H9 (cell line): ENCODE measurements around the gene PTPRH. TPM values are rescaled to one million over a fixed set of nuclear protein-coding genes. Genes with fewer than 3 reads are reported as not detected.

Experiments
- DNase-seq: peaks from one replicate; pipeline ENCODE4 v3.0.0-alpha.2; 2017
- H2AFZ ChIP-seq: one replicate; pipeline ENCODE4 v1.6.1; 2013; ENCODE audit warnings: mild to moderate bottlenecking, low read length, control low read depth, moderate library complexity
- H2AK5ac ChIP-seq: 2 replicates; pipeline ENCODE4 v1.6.1; 2013; ENCODE audit warnings: low read length, control low read depth, mixed read lengths; ENCODE audit not compliant: insufficient read length
- H2BK120ac ChIP-seq: one replicate; pipeline ENCODE4 v1.6.1; 2013; ENCODE audit warnings: low read depth, mild to moderate bottlenecking, low read length, control low read depth, inconsistent platforms; ENCODE audit not compliant: poor library complexity, severe bottlenecking
- H2BK12ac ChIP-seq: 2 replicates; pipeline ENCODE4 v1.6.1; 2013; ENCODE audit warnings: low read length, control low read depth, mixed read lengths, low read depth; ENCODE audit not compliant: insufficient read length
- H2BK15ac ChIP-seq: 2 replicates; pipeline ENCODE4 v1.6.1; 2013; ENCODE audit warnings: low read depth, low read length, control low read depth
- H2BK20ac ChIP-seq: one replicate; pipeline ENCODE4 v1.6.1; 2013; ENCODE audit warnings: low read depth, mild to moderate bottlenecking, low read length, control low read depth, inconsistent platforms; ENCODE audit not compliant: poor library complexity, severe bottlenecking
- H2BK5ac ChIP-seq: 2 replicates; pipeline ENCODE4 v1.6.1; 2013; ENCODE audit warnings: low read length, control low read depth, mixed read lengths; ENCODE audit not compliant: insufficient read length
- H3K14ac ChIP-seq: 2 replicates; pipeline ENCODE4 v1.6.1; 2013; ENCODE audit warnings: low read length, control low read depth; ENCODE audit not compliant: insufficient read depth
- H3K18ac ChIP-seq: 2 replicates; pipeline ENCODE4 v1.6.1; 2013; ENCODE audit warnings: low read depth, mild to moderate bottlenecking, mixed read lengths, low read length, control low read depth; ENCODE audit not compliant: insufficient read length
- H3K23ac ChIP-seq: 2 replicates; pipeline ENCODE4 v1.6.1; 2013; ENCODE audit warnings: low read length, control low read depth, mixed read lengths, low read depth; ENCODE audit not compliant: insufficient read length
- H3K23me2 ChIP-seq: 2 replicates; pipeline ENCODE4 v1.6.1; 2013; ENCODE audit warnings: low read depth, mild to moderate bottlenecking, mixed read lengths, low read length, control low read depth; ENCODE audit not compliant: insufficient read length, poor library complexity, severe bottlenecking
- H3K27ac ChIP-seq: 2 replicates; pipeline ENCODE4 v1.5.1; 2013; ENCODE audit warnings: low read length, control low read depth, mixed read lengths, low read depth; ENCODE audit not compliant: insufficient read length
- H3K27me3 ChIP-seq: 2 replicates; pipeline ENCODE4 v1.6.1; 2013; ENCODE audit warnings: low read length, control low read depth, inconsistent platforms; ENCODE audit not compliant: insufficient read depth
- H3K4ac ChIP-seq: 2 replicates; pipeline ENCODE4 v1.6.1; 2013; ENCODE audit warnings: low read depth, mild to moderate bottlenecking, control low read depth, inconsistent platforms, low read length, moderate library complexity
- H3K4me1 ChIP-seq: 2 replicates; pipeline ENCODE4 v1.6.1; 2013; ENCODE audit warnings: low read length, control low read depth, inconsistent platforms; ENCODE audit not compliant: insufficient read depth
- H3K4me2 ChIP-seq: 2 replicates; pipeline ENCODE4 v1.6.1; 2013; ENCODE audit warnings: low read length, control low read depth, mixed read lengths; ENCODE audit not compliant: insufficient read length, insufficient read depth
- H3K56ac ChIP-seq: 2 replicates; pipeline ENCODE4 v1.6.1; 2013; ENCODE audit warnings: low read depth, mild to moderate bottlenecking, mixed read lengths, low read length, control low read depth; ENCODE audit not compliant: insufficient read length
- H3K79me1 ChIP-seq: 2 replicates; pipeline ENCODE4 v1.6.1; 2013; ENCODE audit warnings: low read depth, mild to moderate bottlenecking, moderate library complexity, low read length, control low read depth, inconsistent platforms; ENCODE audit not compliant: insufficient read depth, poor library complexity, severe bottlenecking
- H3K79me2 ChIP-seq: 2 replicates; pipeline ENCODE4 v1.6.1; 2013; ENCODE audit warnings: low read length, control low read depth, inconsistent platforms; ENCODE audit not compliant: insufficient read depth
- H3K9ac ChIP-seq: 2 replicates; pipeline ENCODE4 v1.6.1; 2013; ENCODE audit warnings: low read length, control low read depth, mixed read lengths; ENCODE audit not compliant: insufficient read length; ENCODE audit errors: extremely low read depth
- H3K9me3 ChIP-seq: one replicate; pipeline ENCODE4 v1.6.1; 2013; ENCODE audit warnings: low read depth, low read length, inconsistent platforms; ENCODE audit not compliant: control insufficient read depth
- H3T11ph ChIP-seq: one replicate; pipeline ENCODE4 v1.6.1; 2013; ENCODE audit warnings: mild to moderate bottlenecking, low read length, control low read depth, inconsistent platforms
- H4K20me1 ChIP-seq: one replicate; pipeline ENCODE4 v1.6.1; 2013; ENCODE audit not compliant: control insufficient read depth, insufficient read length, insufficient read depth
- H4K5ac ChIP-seq: 2 replicates; pipeline ENCODE4 v1.6.1; 2013; ENCODE audit warnings: low read depth, mild to moderate bottlenecking, mixed read lengths, low read length, control low read depth; ENCODE audit not compliant: insufficient read length
- H4K8ac ChIP-seq: replicated peaks from 2 replicates; pipeline ENCODE4 v1.6.1; 2013; ENCODE audit warnings: low read length, control low read depth, mixed read lengths, low read depth; ENCODE audit not compliant: insufficient read length
- H4K91ac ChIP-seq: 2 replicates; pipeline ENCODE4 v1.6.1; 2013; ENCODE audit warnings: low read depth, mild to moderate bottlenecking, moderate library complexity, mixed read lengths, low read length, control low read depth; ENCODE audit not compliant: insufficient read length
- H3K27ac Mint-ChIP-seq, 3 experiments: 2 replicates in 2 of 3; 3 replicates in 1 of 3; pipeline ENCODE4 v1.8.0; 2020 to 2021; ENCODE audit warnings: mixed read lengths in 3 of 3, mild to moderate bottlenecking in 1 of 3, moderate library complexity in 1 of 3
- H3K27me3 Mint-ChIP-seq: 2 replicates; pipeline ENCODE4 v1.8.0; 2021; ENCODE audit warnings: low read depth, mild to moderate bottlenecking, moderate library complexity, mixed read lengths
- H3K36me3 Mint-ChIP-seq, 3 experiments: 2 replicates in 2 of 3; 3 replicates in 1 of 3; pipeline ENCODE4 v1.8.0; 2020 to 2021; ENCODE audit warnings: low read depth in 3 of 3, mixed read lengths in 3 of 3; ENCODE audit not compliant: insufficient read depth in 1 of 3
- H3K4me1 Mint-ChIP-seq, 2 experiments: 2 replicates each; pipeline ENCODE4 v1.8.0; 2020; ENCODE audit warnings: mixed read lengths in 2 of 2
- H3K4me3 Mint-ChIP-seq, 2 experiments: 2 replicates in 1 of 2; 3 replicates in 1 of 2; pipeline ENCODE4 v1.8.0; 2020 to 2021; ENCODE audit warnings: mild to moderate bottlenecking in 2 of 2, mixed read lengths in 2 of 2, moderate library complexity in 1 of 2
- H3K9me3 Mint-ChIP-seq, 2 experiments: 2 replicates in 1 of 2; 3 replicates in 1 of 2; pipeline ENCODE4 v1.8.0; 2020; ENCODE audit warnings: mild to moderate bottlenecking in 2 of 2, mixed read lengths in 2 of 2, moderate library complexity in 1 of 2
- CTCF ChIP-seq: fragments of 200-600 bp; sonication (generic); conservative IDR thresholded peaks from 3 replicates; pipeline ENCODE4 v1.8.0; 2021; ENCODE audit warnings: antibody characterized with exemption, mild to moderate bottlenecking
- WGBS: extraction: QIAGEN DNeasy Blood & Tissue Kit; methylation state at CpG from one replicate; pipeline ENCODE4 v1.1.7; 2013; ENCODE audit warnings: missing lambda C conversion rate, low lambda C conversion rate, mixed read lengths; ENCODE audit not compliant: insufficient read length; ENCODE audit errors: extremely low coverage; 5-methylcytosine and 5-hydroxymethylcytosine counted together
- total RNA-seq: library from RNA; stranded (reverse); gene quantifications from 2 replicates; pipeline ENCODE4 v1.2.1, GENCODE V29; 2021

The PTPRH gene
- total RNA-seq, 1 experiment from 2014 or later, result 0.24 TPM

DNA sequence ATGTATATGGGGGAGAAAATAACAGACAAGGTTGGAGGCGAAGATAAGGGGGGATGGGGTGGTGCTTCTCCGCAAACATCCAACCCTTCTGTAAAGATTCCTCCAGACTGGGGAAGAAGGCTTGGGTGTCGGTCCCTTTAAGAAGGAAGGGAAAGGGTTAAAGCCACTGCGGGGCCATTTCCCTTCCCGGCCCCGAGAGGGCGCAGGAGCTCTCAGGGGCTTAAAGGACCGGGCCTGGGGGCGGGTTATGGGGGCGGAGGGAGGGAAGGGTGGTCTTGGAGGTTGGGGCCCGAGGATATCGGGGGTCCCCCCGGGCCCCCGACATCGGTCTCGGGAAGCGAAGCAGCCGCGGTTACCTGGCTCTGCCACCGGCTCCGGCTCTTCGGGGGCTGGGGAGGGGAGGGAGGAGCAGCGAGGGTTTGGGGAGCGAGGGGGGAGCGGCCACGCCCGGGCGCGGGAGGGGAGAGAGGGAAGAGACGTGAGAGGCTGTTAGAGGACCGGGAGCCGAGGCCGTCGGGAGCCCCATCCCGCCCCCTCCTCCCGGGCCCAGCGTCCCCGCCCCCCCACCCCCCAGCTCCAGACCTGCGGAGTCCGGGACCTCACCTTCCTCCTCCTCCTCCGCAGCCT, 63.1 kb downstream of the PTPRH start:
- no peak overlapping the region for H2BK15ac ChIP-seq
- H2AK5ac ChIP-seq, result no peak overlapping the region
- H4K8ac ChIP-seq, result no peak overlapping the region
- H2BK120ac ChIP-seq, result no peak overlapping the region
- H4K5ac ChIP-seq, result no peak overlapping the region
- H2BK12ac ChIP-seq, result no peak overlapping the region
- peak; percentile 78 for TF ChIP-seq CTCF
- peak overlapping the region; percentile 52 for H3K4me2 ChIP-seq
- no CpG with 5 or more reads among the region's 41 CpGs for WGBS
- H3K23me2 ChIP-seq, result no peaks in the 10 kb centered on the region
- H3K14ac ChIP-seq, result no peak overlapping the region
- no peak overlapping the region for H3K4ac ChIP-seq
- peak; percentile 72 for DNase-seq
- H3K27me3 Mint-ChIP-seq, result peaks cover 7% of the 10 kb centered on the region
- no peaks in the 10 kb centered on the region for H4K20me1 ChIP-seq
- no peak overlapping the region for H2BK20ac ChIP-seq
- no peaks in the 10 kb centered on the region for H3K27me3 ChIP-seq
- H3K79me1 ChIP-seq, result peaks cover 3% of the 10 kb centered on the region
- no peak overlapping the region for H2AFZ ChIP-seq
- no peak overlapping the region for H3K56ac ChIP-seq
- no peak overlapping the region for H3K23ac ChIP-seq
- H3K9ac ChIP-seq, result no peak overlapping the region
- H3K79me2 ChIP-seq, result no peaks in the 10 kb centered on the region
- no peak overlapping the region for H3T11ph ChIP-seq
- H3K27ac ChIP-seq, result no peak overlapping the region
- peak overlapping the region; percentile 58 to 80 for H3K4me3 Mint-ChIP-seq
- peaks cover 8 to 28% (median 22%) of the 10 kb centered on the region in 3 experiments for H3K36me3 Mint-ChIP-seq
- H2BK5ac ChIP-seq, result no peak overlapping the region
- H3K27ac Mint-ChIP-seq, result no peak overlapping the region
- peaks cover 29 to 40% of the 10 kb centered on the region in 2 experiments for H3K4me1 Mint-ChIP-seq
- H3K9me3 ChIP-seq, result no peaks in the 10 kb centered on the region
- H4K91ac ChIP-seq, result no peak overlapping the region
- no peak overlapping the region for H3K18ac ChIP-seq
- H3K4me1 ChIP-seq, result peaks cover 11% of the 10 kb centered on the region; the same call in 1 of the 2 replicates
- no peaks in the 10 kb centered on the region; a peak in 1 of 5 replicates for H3K9me3 Mint-ChIP-seq
